Astrocyte of the cerebellum (primary cell): Measurements from ENCODE around the gene RAB5B.

Experiments
- DNase-seq: peaks from one replicate; pipeline ENCODE4 v3.0.0-alpha.2; 2011; ENCODE audit warnings: low read depth
- H3K4me3 ChIP-seq: 2 replicates; pipeline ENCODE4 v1.5.1; 2011; ENCODE audit warnings: mild to moderate bottlenecking, low read depth, low read length, moderate library complexity
- in situ Hi-C: cut with HindIII; loops from 2 replicates; pipeline ENCODE4 v1.10.0; 2017; ENCODE audit warnings: low sequenced_read_pairs
- TF ChIP-seq, protein P1 (sequence below): IDR thresholded peaks from 2 replicates; pipeline ENCODE4 v1.5.1; 2012; ENCODE audit warnings: low read length, low read depth, moderate library complexity, mild to moderate bottlenecking; ENCODE audit errors: missing control alignments

Gene RAB5B

DNA sequence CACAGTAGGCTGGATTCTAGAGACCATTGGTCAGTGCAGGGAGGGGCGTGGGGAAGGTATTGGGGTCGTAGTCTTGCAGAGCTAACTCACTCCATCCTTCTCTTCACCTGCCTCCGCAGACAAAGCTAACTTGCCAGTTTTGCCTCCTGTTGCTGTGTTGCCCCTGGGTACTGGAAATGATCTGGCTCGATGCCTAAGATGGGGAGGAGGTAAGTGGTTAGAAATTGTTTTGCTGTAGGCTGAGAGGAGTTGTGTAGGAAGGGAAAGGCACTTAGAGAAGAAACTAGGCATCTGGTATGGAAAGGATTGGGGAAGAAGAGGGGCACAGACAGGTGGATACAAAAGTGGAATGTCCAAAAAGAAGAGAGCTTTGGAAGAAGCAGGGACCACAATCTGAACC lies 31.8 kb upstream of the RAB5B start:
- TF ChIP-seq, protein P1, sequence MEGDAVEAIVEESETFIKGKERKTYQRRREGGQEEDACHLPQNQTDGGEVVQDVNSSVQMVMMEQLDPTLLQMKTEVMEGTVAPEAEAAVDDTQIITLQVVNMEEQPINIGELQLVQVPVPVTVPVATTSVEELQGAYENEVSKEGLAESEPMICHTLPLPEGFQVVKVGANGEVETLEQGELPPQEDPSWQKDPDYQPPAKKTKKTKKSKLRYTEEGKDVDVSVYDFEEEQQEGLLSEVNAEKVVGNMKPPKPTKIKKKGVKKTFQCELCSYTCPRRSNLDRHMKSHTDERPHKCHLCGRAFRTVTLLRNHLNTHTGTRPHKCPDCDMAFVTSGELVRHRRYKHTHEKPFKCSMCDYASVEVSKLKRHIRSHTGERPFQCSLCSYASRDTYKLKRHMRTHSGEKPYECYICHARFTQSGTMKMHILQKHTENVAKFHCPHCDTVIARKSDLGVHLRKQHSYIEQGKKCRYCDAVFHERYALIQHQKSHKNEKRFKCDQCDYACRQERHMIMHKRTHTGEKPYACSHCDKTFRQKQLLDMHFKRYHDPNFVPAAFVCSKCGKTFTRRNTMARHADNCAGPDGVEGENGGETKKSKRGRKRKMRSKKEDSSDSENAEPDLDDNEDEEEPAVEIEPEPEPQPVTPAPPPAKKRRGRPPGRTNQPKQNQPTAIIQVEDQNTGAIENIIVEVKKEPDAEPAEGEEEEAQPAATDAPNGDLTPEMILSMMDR = no peak
- in situ Hi-C loops = no loop called here
- no peak overlapping the region for H3K4me3 ChIP-seq
- DNase-seq = no peak

DNA sequence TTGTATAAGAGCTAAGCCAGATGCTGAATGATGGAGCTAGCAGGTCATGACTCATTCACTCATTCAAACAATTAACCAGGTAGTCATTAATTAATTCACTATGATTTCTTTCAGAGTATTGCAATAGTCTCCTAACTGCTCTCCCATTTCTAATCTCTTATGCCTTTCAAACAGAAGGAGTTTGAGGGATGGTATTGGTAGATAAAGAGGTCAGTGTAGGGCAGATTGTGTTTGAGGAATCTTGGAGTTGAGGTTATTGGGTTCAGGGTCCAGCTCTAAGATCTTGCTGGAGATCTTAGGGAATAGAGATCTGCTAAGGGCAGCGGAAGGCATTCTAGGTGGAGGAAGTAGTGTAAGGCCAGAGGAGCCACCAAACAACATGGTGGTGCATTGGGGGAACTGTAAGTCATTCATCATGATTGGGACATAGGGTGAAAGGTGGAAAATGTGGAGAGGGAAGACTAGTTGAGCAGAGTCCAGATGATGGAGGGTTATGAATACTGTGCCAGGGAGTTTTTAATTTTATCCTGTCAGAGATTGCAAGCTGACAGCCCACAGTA lies 31.2 kb upstream of the RAB5B start:
- no peak for DNase-seq
- TF ChIP-seq, protein P1 = no peak
- no peak overlapping the region for H3K4me3 ChIP-seq
- in situ Hi-C loops = no loop called here

DNA sequence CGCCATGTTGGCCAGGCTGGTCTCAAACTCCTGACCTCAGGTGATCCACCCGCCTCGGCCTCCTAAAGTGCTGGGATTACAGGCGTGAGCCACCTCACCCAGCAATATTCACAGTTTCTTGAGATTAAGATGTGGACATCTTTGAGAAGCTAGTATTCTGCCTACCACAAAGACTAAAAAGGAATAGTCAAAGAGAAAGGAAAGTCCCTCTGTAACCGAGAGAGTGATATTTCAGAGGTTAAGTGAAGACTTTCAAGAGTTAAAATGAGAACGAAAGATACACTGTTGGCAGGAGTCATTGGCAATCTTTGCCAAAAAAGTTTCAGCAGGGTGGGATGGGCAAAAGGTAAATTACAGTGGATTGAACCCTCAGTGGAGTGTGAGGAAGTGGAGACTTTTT lies 27.3 kb upstream of the RAB5B start:
- in situ Hi-C loops = no loop called here
- TF ChIP-seq, protein P1 = no peak
- no peak overlapping the region for H3K4me3 ChIP-seq
- DNase-seq = no peak

DNA sequence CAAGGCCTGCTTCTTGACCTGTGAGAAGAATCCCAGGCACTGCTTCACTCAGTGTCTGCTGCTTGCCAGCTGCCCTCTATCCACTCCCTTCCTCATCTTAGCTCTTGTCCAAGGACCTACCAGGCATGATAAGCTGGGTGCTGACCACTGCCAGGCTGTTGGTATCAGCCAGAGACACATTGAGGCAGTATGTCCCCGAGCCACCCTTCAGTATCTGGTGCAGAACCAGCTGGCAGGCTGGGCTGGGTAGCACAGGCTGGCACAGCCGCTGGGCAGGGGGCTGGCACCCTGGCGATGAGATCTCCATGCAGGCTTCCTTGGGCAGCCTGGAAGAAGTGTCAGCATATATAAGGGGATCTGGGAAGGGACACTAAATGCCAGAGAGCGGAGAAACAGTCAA lies 18.5 kb upstream of the RAB5B start:
- TF ChIP-seq, protein P1 = no peak
- H3K4me3 ChIP-seq = no peak overlapping the region
- DNase-seq = no peak
- in situ Hi-C loops = no loop called here

DNA sequence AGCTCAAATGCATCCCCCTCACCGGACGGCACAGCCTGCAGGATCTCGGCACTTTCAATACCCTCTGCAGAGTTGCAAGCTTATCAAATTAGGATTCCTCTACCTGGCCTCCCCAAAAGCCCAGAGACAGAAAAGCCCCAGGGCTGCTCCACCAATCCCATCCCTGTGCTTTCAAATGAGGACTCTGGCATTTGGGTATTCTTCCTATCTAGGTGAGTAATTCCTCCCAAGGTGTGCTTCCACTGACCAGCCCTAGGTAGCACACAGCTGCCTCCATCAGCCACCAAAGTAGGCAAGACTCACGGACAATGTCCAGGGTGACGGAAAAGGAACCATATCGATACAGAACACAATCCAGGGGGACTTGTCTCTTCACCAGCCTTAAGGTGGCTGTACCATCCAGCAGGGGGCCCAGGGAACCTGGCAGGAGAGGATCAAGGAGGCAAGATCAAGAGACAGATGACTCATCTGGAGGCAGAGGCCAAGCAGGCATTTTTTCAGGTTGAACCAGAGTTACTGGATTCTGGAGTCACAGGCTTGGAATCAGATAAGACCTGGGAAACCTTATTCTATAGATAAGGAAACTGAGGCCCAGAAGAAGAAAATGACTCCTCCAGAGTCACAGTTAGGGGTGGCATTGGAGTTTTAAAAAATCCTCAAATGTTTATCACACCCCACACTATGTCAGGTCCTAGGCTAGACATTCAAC lies 17.9 kb upstream of the RAB5B start:
- no peak for DNase-seq
- H3K4me3 ChIP-seq = no peak overlapping the region
- TF ChIP-seq, protein P1 = peak; percentile 42
- in situ Hi-C loops = no loop called here

DNA sequence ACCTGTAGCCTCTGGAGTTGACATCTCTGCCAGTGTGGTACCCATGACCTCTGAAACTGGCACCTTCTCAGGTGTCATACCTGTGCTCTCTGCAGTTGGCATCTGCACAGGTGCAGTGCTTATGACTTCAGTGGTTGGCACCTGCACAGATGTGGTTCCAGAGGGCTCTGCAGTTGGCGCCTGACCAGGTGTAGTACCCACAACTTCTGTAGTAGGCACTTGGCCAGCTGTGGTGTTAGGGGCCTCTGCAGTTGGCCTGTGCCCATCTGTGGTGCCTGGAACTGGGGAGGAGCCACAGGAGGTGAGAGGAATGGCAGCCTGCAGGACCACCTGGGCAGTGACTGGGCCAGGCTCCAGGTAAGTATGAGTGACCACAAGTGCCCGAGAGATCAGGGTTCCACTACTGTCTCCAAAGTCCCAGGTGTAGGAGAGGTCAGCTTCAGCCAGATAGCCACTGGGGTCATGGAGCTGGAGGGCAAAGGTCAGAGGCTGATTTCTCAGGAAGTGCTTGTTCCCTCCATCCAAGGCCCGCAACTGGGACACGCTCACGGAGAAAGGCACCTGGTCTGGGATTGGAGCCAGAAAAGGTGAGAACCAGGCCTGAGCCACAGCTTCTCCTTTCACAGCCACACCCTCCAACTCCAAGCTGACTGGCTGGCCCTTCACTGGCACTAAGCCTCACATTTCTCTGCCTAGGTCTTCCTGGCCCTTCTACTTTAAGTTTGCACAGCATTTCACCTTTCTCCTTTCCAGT lies 16.6 kb upstream of the RAB5B start:
- H3K4me3 ChIP-seq = no peak overlapping the region
- TF ChIP-seq, protein P1 = no peak
- in situ Hi-C loops = no loop called here
- DNase-seq = no peak
